ENCODE results near the gene MAGEA9.
"Not testable (repeated sequence)": the region's sequence is repeated elsewhere in the genome, so short reads cannot be mapped to it uniquely, and the experiment has no call there.

The MAGEA9 gene, protein sequence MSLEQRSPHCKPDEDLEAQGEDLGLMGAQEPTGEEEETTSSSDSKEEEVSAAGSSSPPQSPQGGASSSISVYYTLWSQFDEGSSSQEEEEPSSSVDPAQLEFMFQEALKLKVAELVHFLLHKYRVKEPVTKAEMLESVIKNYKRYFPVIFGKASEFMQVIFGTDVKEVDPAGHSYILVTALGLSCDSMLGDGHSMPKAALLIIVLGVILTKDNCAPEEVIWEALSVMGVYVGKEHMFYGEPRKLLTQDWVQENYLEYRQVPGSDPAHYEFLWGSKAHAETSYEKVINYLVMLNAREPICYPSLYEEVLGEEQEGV

DNA sequence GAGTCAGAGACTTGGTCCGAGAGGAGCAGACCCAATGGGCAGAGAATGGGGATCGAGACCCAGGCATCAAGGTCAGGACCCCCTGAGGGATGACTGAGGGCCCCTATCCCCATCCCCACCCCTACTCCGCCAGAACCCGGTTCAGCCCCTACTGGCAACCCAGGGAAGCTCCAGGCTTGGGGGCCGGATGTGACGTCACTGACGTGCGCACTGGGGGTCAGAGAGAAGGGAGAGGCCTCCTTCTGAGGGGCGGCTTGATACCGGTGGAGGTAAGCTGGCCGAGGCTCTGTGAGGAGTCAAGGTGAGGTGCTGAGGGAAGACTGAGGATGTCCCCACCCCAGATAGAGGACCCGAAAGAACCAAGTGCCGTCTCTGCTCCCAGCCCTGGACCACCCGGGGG lies at the start of gene MAGEA9:
Gene MAGEA9, plus strand, starts transcription at position 204 of the 400 bp plus-strand sequence. CDS start 4,281 bp downstream, outside the sequence.
- not testable (repeated sequence) for H3K36me3 ChIP-seq (ENCODE audit: control insufficient read depth in 1 of 2, insufficient read depth in 2 of 2, low read length in 2 of 2); H3K9ac ChIP-seq (ENCODE audit: low read depth in 1 of 2, low read length in 2 of 2); H3K27me3 ChIP-seq (ENCODE audit: control insufficient read depth in 1 of 2, insufficient read depth in 2 of 2, low read length in 2 of 2); H3K4me3 ChIP-seq (ENCODE audit: low read depth in 1 of 2, low read length in 2 of 2); H3K4me1 ChIP-seq (ENCODE audit: control insufficient read depth in 1 of 2, insufficient read depth in 2 of 2, low read length in 2 of 2); H3K9me3 ChIP-seq (ENCODE audit: control insufficient read depth in 1 of 2, low read length in 2 of 2); H3K27ac ChIP-seq (ENCODE audit: low read depth, low read length)

DNA sequence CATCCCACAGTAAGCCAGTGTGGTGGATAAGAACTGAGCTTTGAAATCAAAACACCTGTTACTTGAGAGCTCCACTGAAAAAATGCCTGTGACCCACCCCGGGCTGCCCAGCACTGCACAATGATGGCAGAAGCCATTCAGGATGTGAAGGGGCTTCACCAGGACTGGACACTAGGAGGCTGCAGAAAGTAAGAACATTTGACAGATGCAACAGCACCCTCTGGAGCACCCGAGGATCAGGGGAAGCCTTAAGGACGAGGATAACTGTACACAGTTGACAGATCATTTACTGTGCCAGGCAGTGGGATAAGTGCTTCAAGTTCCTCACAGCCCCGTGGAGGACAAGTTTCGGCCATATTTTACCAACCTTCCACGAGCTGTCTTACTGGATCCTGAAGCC lies 39.5 kb upstream of the MAGEA9 start:
- H3K27ac ChIP-seq (ENCODE audit: low read depth, low read length); H3K27me3 ChIP-seq (ENCODE audit: control insufficient read depth in 1 of 2, insufficient read depth in 2 of 2, low read length in 2 of 2); H3K4me1 ChIP-seq (ENCODE audit: control insufficient read depth in 1 of 2, insufficient read depth in 2 of 2, low read length in 2 of 2); H3K9me3 ChIP-seq (ENCODE audit: control insufficient read depth in 1 of 2, low read length in 2 of 2); H3K4me3 ChIP-seq (ENCODE audit: low read depth in 1 of 2, low read length in 2 of 2); H3K36me3 ChIP-seq (ENCODE audit: control insufficient read depth in 1 of 2, insufficient read depth in 2 of 2, low read length in 2 of 2); H3K9ac ChIP-seq (ENCODE audit: low read depth in 1 of 2, low read length in 2 of 2): not testable (repeated sequence)

DNA sequence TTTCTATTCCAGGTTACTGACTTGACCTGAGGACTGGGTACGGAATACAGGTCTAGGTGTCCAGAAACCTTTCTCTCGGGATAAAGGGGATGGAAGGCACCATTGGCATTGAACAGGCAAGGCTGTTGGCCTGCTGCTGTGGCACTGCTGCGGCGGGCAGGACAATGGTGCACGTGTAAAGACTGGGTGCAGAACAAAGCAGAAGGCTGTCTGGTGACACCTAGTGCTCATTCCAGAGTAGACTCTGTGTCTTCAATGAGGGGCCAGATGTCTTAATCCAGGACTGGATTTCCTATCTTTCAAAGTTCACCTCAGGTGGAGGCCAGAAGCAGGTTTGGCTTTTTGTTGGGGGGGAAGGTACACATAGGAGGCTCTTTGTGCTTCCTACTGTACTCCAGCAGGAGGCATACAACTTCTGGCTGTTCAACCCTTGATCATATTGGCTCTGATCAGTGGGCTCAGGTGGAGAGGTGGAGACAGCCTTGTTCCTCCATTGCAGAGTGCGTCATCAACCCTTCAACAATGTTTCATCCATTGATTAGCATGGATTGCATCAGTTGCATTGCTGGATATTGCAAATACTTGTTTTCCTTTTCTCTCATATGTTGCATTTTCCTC lies 35.2 kb upstream of the MAGEA9 start:
- H3K9ac ChIP-seq (ENCODE audit: low read depth in 1 of 2, low read length in 2 of 2); H3K27me3 ChIP-seq (ENCODE audit: control insufficient read depth in 1 of 2, insufficient read depth in 2 of 2, low read length in 2 of 2); H3K9me3 ChIP-seq (ENCODE audit: control insufficient read depth in 1 of 2, low read length in 2 of 2); H3K27ac ChIP-seq (ENCODE audit: low read depth, low read length); H3K4me1 ChIP-seq (ENCODE audit: control insufficient read depth in 1 of 2, insufficient read depth in 2 of 2, low read length in 2 of 2); H3K36me3 ChIP-seq (ENCODE audit: control insufficient read depth in 1 of 2, insufficient read depth in 2 of 2, low read length in 2 of 2); H3K4me3 ChIP-seq (ENCODE audit: low read depth in 1 of 2, low read length in 2 of 2): not testable (repeated sequence)

DNA sequence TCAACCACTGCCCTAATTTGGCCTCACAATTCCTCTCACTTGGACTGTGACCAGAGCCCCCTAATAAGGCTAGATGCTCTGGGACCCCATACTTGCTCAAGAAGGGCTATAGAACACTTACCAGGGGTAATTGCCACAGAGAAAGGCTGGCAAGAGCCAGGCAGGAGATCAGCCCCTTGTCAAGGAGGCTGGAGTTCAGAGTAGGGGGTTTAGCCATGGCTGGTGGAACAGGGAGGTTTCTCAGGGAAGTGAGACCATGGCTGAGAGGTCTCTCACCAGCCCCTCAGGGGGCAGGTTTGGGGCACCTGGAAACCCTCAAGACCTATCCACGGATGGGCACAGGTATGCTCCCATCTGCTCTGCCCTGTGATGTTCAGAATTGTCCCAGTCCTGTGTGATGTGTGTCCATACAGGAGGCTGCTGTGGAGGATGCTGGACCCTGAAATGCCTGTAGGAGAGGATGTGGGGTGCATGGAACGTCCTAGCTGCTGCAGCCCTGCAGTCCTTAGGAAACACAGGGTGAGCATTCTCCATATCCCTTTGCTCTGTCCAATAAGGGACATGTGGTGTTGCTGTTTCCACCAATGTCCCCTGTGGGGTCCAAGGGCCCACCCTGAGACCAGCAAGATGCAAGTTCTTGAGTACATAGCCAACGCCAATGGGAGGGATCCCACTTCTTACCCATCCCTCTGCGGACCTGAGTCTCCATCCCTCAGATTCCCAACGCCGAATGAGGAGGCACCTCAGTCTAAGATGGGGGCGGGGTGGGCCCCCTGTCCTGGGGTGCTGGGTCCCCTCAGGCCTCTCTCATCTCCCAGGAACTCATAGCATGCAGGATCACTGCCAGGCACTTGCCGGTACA lies 24.3 kb upstream of the MAGEA9 start:
- H3K4me1 ChIP-seq (ENCODE audit: control insufficient read depth in 1 of 2, insufficient read depth in 2 of 2, low read length in 2 of 2) = no peaks in the 10 kb centered on the region
- no peaks in the 10 kb centered on the region for H3K36me3 ChIP-seq (ENCODE audit: control insufficient read depth in 1 of 2, insufficient read depth in 2 of 2, low read length in 2 of 2)
- H3K9ac ChIP-seq (ENCODE audit: low read depth in 1 of 2, low read length in 2 of 2) = no peak overlapping the region
- H3K27me3 ChIP-seq (ENCODE audit: control insufficient read depth in 1 of 2, insufficient read depth in 2 of 2, low read length in 2 of 2) = no peaks in the 10 kb centered on the region
- H3K4me3 ChIP-seq (ENCODE audit: low read depth in 1 of 2, low read length in 2 of 2) = no peak overlapping the region
- H3K27ac ChIP-seq (ENCODE audit: low read depth, low read length) = no peak overlapping the region
- H3K9me3 ChIP-seq (ENCODE audit: control insufficient read depth in 1 of 2, low read length in 2 of 2) = no peaks in the 10 kb centered on the region

DNA sequence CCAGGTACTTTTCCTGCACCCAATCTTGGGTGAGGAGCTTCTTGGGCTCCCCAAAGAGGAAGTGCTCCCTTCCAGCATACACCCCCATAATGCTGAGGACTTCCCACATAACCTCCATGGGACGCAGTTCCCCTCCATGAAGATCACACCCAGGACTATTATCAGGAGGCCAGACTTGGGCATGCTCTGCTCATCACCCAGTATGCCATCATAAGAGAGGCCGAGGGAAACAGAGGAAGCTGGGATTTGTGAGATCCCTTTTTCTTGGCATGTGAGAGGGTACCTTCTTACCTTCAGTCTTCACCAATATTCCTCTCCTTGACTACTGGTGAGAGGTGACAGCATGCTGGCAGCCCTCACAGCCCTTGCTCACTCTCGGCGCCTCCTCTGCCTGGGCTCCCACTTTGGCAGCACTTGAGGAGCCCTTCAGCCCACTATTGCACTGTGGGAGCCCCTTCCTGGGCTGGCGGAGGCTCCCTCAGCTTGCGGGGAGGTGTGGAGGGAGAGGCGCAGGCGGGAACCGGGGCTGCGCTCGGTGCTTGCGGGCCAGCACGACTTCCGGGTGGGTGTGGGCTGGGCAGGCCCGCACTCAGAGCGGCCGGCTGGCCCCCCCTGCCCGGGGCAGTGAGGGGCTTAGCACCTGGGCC lies 23.5 kb upstream of the MAGEA9 start:
- Histone ChIP-seq H3K4me1 (ENCODE audit: control insufficient read depth in 1 of 2, insufficient read depth in 2 of 2, low read length in 2 of 2) (no peaks in the 10 kb centered on the region), H3K4me3 (ENCODE audit: low read depth in 1 of 2, low read length in 2 of 2) (no peak overlapping the region), H3K36me3 (ENCODE audit: control insufficient read depth in 1 of 2, insufficient read depth in 2 of 2, low read length in 2 of 2) (no peaks in the 10 kb centered on the region), H3K27me3 (ENCODE audit: control insufficient read depth in 1 of 2, insufficient read depth in 2 of 2, low read length in 2 of 2) (no peaks in the 10 kb centered on the region), H3K27ac (ENCODE audit: low read depth, low read length) (no peak overlapping the region), H3K9me3 (ENCODE audit: control insufficient read depth in 1 of 2, low read length in 2 of 2) (no peaks in the 10 kb centered on the region), H3K9ac (ENCODE audit: low read depth in 1 of 2, low read length in 2 of 2) (no peak overlapping the region)

DNA sequence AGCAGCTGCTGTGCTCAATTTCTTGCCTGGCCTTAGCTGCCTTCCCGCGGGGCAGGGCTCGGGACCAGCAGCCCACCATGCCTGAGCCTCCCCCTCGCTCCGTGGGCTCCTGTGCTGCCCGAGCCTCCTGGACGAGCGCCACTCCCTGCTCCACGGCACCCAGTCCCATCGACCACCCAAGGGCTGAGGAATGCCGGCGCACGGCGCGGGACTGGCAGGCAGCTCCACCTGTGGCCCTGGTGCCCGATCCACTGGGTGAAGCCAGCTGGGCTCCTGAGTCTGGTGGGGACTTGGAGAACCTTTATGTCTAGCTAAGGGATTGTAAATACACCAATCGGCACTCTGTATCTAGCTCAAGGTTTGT lies 23.0 kb upstream of the MAGEA9 start:
- H3K9ac ChIP-seq (ENCODE audit: low read depth in 1 of 2, low read length in 2 of 2); H3K4me3 ChIP-seq (ENCODE audit: low read depth in 1 of 2, low read length in 2 of 2); H3K36me3 ChIP-seq (ENCODE audit: control insufficient read depth in 1 of 2, insufficient read depth in 2 of 2, low read length in 2 of 2); H3K4me1 ChIP-seq (ENCODE audit: control insufficient read depth in 1 of 2, insufficient read depth in 2 of 2, low read length in 2 of 2); H3K27me3 ChIP-seq (ENCODE audit: control insufficient read depth in 1 of 2, insufficient read depth in 2 of 2, low read length in 2 of 2); H3K27ac ChIP-seq (ENCODE audit: low read depth, low read length); H3K9me3 ChIP-seq (ENCODE audit: control insufficient read depth in 1 of 2, low read length in 2 of 2): not testable (repeated sequence)

DNA sequence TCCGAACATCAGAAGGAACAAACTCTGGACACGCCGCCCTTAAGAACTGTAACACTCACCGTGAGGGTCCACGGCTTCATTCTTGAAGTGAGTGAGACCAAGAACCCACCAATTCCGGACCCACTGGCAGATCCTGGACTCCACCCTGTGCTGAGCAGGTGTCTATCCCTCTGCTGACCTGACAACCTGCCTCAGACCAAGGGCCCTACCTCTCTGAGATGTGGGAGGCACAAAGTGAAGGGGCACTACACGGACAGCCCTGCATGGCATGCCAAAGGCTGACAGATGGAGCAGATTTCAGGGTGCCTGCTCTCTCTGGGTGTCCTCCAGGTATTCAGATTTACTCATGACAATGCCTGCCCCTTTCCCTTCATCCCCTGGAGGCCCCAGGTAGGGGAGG lies 21.9 kb upstream of the MAGEA9 start:
- no peaks in the 10 kb centered on the region for H3K9me3 ChIP-seq (ENCODE audit: control insufficient read depth in 1 of 2, low read length in 2 of 2)
- H3K4me3 ChIP-seq (ENCODE audit: low read depth in 1 of 2, low read length in 2 of 2) = no peak overlapping the region
- no peak overlapping the region for H3K9ac ChIP-seq (ENCODE audit: low read depth in 1 of 2, low read length in 2 of 2)
- no peaks in the 10 kb centered on the region for H3K27me3 ChIP-seq (ENCODE audit: control insufficient read depth in 1 of 2, insufficient read depth in 2 of 2, low read length in 2 of 2)
- H3K4me1 ChIP-seq (ENCODE audit: control insufficient read depth in 1 of 2, insufficient read depth in 2 of 2, low read length in 2 of 2) = no peaks in the 10 kb centered on the region
- H3K27ac ChIP-seq (ENCODE audit: low read depth, low read length) = no peak overlapping the region
- no peaks in the 10 kb centered on the region for H3K36me3 ChIP-seq (ENCODE audit: control insufficient read depth in 1 of 2, insufficient read depth in 2 of 2, low read length in 2 of 2)

DNA sequence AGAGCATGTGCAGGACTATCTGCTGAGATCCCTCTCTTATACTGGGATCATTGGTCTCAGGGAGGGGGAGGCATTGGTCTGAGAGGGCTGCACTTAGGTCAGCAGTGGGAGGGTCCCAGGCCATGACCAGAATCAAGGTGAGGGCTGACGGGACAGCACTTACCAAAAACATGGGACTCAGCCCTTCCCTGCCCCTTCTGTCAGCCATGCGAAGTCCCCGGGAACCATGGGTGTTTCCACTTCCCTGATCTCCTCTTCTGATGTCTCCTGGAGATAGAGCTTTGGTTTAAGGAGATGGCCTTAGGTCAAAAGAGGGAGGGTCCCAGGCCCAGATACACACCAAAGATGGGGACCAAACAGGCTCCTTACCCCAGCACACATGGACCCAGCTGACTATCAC lies 20.8 kb upstream of the MAGEA9 start:
- Histone ChIP-seq H3K9me3 (ENCODE audit: control insufficient read depth in 1 of 2, low read length in 2 of 2) (no peaks in the 10 kb centered on the region), H3K4me1 (ENCODE audit: control insufficient read depth in 1 of 2, insufficient read depth in 2 of 2, low read length in 2 of 2) (no peaks in the 10 kb centered on the region), H3K4me3 (ENCODE audit: low read depth in 1 of 2, low read length in 2 of 2) (no peak overlapping the region), H3K27me3 (ENCODE audit: control insufficient read depth in 1 of 2, insufficient read depth in 2 of 2, low read length in 2 of 2) (no peaks in the 10 kb centered on the region), H3K27ac (ENCODE audit: low read depth, low read length) (no peak overlapping the region), H3K9ac (ENCODE audit: low read depth in 1 of 2, low read length in 2 of 2) (no peak overlapping the region), H3K36me3 (ENCODE audit: control insufficient read depth in 1 of 2, insufficient read depth in 2 of 2, low read length in 2 of 2) (no peaks in the 10 kb centered on the region)

DNA sequence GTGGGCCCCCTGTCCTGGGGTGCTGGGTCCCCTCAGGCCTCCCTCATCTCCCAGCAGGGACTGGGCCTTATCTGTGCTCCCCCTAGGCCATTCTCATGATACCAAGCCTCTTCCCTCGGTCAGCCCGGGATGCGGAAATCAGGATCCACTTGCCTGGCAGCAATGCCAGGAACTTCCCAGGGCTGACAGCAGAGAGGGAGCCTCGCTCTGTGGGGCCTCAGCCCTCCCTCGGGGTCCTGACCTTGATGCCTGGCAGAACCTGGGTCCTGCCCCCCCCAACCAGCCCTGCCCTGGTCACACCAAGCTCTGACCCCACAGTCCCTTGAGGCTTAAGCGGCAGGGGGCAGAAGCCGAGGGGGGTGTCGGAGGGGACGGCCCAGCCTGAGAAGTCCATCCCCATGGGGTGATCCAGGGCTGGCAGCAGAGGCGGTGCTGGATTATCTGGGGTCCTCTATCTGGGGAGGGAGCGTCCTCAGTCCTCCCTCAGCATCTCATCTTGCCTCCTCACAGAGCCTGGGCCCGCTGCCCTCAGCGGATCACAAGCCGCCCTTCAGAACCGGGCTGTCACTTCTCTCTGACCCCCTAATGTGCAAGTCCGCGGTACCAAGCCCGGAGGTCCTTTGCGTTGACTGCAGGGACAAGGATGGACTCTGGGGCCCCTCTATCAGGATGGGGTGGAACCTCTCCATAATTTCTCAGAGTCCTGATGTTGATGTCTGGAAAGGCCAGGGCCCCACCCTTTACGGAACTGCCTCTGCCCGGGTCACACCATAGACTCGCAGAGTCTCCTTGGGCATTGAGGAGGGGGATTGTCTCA lies 19.7 kb upstream of the MAGEA9 start:
- H3K27me3 ChIP-seq (ENCODE audit: control insufficient read depth in 1 of 2, insufficient read depth in 2 of 2, low read length in 2 of 2); H3K9ac ChIP-seq (ENCODE audit: low read depth in 1 of 2, low read length in 2 of 2); H3K27ac ChIP-seq (ENCODE audit: low read depth, low read length): not testable (repeated sequence)

More for the DNA sequence above, 19.7 kb upstream of the MAGEA9 start:
- H3K4me3 ChIP-seq (ENCODE audit: low read depth in 1 of 2, low read length in 2 of 2); H3K36me3 ChIP-seq (ENCODE audit: control insufficient read depth in 1 of 2, insufficient read depth in 2 of 2, low read length in 2 of 2); H3K9me3 ChIP-seq (ENCODE audit: control insufficient read depth in 1 of 2, low read length in 2 of 2); H3K4me1 ChIP-seq (ENCODE audit: control insufficient read depth in 1 of 2, insufficient read depth in 2 of 2, low read length in 2 of 2): not testable (repeated sequence)
